Coronary artery (tissue), 2 donors: ENCODE results near the gene MB.

Experiments
- DNase-seq: peaks from one replicate; pipeline ENCODE4 v3.0.0-alpha.2; 2017; ENCODE audit warnings: low spot score
- H3K27ac ChIP-seq, 2 donors: fragments of 200-600 bp; sonication (generic); one replicate each; pipeline ENCODE4 v1.5.1; 2016 to 2019
- H3K4me3 ChIP-seq: fragments of 200-600 bp; sonication (generic); 2 replicates; pipeline ENCODE4 v1.5.1; 2016; ENCODE audit warnings: mild to moderate bottlenecking, moderate library complexity
- TF ChIP-seq, protein P1 (sequence below): fragments of 200-600 bp; sonication (generic); IDR thresholded peaks from one replicate; pipeline ENCODE4 v1.5.1; 2019; ENCODE audit warnings: antibody characterized with exemption

The MB gene

DNA sequence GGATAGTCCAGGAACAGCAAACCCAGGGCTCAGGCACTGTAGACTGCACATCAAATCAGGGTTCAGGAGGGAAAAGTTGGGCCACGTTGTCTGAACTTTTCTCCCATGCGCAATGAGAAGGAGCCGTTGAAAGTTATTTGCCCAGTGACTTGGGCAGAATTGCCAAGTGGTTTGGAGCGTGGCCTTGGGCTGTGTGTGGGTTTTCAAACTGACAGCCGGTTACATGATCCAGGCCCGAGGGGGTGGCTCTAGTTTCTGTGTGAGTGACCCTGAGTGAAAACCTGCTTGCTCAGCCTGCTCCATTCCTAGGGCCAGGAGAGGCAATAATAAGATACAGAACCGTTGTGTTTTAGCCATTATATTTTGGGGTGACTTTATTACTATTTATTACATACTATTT lies 20.3 kb downstream of the MB start:
- no peak overlapping the region for H3K27ac ChIP-seq
- DNase-seq: no peak
- TF ChIP-seq, protein P1, sequence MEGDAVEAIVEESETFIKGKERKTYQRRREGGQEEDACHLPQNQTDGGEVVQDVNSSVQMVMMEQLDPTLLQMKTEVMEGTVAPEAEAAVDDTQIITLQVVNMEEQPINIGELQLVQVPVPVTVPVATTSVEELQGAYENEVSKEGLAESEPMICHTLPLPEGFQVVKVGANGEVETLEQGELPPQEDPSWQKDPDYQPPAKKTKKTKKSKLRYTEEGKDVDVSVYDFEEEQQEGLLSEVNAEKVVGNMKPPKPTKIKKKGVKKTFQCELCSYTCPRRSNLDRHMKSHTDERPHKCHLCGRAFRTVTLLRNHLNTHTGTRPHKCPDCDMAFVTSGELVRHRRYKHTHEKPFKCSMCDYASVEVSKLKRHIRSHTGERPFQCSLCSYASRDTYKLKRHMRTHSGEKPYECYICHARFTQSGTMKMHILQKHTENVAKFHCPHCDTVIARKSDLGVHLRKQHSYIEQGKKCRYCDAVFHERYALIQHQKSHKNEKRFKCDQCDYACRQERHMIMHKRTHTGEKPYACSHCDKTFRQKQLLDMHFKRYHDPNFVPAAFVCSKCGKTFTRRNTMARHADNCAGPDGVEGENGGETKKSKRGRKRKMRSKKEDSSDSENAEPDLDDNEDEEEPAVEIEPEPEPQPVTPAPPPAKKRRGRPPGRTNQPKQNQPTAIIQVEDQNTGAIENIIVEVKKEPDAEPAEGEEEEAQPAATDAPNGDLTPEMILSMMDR: no peak
- H3K4me3 ChIP-seq: no peak overlapping the region

DNA sequence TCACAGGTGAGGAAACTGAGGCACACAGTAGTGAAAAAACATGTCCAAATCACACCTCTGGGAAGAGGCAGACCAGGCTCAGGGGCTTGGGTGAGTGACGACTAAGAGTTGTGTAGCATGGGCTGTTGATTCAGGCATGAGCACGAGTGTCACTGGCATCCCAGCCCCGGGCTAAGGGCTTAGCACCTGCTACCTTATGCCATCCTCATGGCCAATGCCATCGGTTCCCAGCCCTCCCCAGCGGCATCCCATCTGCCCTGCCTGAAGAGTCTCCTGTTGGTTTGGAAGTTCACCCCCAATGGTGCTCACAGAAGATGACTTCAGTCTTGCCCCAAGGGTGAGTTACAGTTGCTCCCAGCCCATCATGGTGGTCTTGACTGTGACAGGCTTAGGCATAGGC lies 22.4 kb downstream of the MB start:
- TF ChIP-seq, protein P1: no peak
- no peak for DNase-seq
- no peak overlapping the region for H3K27ac ChIP-seq

DNA sequence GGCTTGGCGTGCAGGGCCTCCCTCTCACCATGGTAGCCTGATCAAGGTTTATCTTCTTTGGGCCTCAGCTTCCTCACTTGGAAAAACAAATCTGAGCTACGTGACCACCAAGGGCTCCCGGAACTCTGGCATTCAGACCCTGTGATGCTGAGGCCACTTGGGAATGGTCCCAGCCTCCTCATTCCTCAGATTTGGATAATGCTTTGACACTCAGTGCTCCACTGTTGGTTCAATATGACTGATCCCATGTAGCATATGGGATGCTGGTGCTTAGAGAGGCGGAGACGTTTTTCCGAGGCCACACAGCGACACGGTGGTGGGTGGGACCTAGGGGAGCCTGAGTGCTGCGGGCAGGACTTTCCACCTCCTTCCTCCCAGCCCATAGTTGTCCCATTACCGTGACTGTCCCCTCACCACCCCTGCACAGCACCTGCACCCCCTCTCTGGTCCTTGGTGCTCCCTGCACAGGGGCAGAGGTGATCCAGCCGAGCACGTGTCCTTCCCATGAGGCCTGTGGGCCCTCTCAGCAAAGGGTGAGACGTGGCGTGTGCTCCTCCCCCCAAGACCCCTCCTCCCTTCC lies 23.1 kb downstream of the MB start:
- H3K27ac ChIP-seq: no peak overlapping the region
- DNase-seq: no peak
- TF ChIP-seq, protein P1: no peak
- no peak overlapping the region for H3K4me3 ChIP-seq

More for the DNA sequence above, 22.4 kb downstream of the MB start:
- no peak overlapping the region for H3K4me3 ChIP-seq

DNA sequence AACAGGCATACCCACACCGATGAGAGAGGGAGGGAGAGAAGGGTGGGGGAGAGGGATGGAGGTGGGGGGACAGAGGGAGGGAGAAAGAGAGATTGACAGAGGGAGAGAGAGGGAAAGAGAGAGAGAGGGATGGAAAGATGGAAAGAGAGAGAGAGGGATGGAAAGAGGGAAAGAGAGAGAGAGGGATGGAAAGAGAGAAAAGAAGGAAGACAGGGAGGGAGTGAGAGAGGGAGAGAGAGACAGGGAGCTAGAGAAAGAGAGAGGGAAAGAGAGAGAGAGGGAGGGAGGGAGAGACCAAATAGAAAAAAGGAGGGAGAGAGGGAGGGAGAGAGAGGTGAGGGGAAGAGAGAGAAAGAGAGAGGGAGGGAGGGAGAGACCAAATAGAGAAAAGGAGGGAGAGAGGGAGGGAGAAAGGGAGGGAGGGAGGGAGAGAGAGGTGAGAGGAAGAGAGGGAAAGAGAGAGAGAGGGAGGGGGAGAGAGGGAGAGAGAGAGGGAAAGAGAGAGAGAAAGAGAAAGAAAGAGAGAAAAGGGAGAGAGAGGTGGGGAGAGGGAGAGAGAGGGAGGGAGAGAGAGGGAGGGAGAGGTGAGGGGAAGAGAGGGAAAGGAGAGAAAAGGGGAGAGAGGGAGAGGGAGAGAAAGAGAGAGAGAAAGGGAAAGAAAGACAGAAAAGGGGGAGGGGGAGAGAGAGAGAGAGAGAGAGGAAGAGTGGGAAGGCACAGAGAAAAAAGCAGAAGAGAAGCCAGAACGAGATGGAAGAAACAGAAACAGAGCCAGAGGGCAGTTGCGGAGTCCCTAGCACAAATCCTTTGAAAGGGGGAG lies 23.8 kb downstream of the MB start:
- DNase-seq: no peak
- no peak overlapping the region for H3K27ac ChIP-seq
- no peak overlapping the region for H3K4me3 ChIP-seq

DNA sequence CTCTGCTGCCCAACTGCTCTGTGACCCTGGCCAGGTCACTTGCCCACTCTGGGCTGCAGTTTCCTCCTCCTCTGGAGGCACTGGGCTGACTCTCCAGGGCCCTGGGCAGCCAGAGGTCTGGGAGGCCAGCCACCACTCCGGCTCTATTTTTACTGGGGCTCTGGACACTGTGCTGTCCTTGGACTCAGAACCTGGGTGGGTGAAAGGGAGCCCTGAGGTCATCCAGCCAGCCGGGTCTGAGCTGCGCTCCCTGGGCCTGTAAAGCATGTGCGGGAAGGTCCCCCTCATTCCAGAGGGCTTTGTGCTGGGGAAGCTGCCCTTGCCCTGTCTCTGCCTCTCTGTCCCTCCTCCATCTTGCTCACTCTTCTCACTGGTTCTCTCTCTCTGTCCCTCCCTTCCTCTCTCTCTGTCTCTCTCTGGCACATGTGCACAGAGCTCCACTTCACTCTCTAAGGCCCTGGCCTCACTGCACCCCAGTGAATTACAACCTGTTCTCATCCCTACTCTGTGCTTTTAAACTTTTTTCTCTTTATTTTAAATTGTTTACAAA lies 24.6 kb downstream of the MB start:
- TF ChIP-seq, protein P1: no peak
- Histone ChIP-seq H3K4me3 (no peak overlapping the region), H3K27ac (peak overlapping the region in 1 of 2 donors; percentile 37)
- no peak for DNase-seq

More for the DNA sequence above, 23.8 kb downstream of the MB start:
- TF ChIP-seq, protein P1: no peak

DNA sequence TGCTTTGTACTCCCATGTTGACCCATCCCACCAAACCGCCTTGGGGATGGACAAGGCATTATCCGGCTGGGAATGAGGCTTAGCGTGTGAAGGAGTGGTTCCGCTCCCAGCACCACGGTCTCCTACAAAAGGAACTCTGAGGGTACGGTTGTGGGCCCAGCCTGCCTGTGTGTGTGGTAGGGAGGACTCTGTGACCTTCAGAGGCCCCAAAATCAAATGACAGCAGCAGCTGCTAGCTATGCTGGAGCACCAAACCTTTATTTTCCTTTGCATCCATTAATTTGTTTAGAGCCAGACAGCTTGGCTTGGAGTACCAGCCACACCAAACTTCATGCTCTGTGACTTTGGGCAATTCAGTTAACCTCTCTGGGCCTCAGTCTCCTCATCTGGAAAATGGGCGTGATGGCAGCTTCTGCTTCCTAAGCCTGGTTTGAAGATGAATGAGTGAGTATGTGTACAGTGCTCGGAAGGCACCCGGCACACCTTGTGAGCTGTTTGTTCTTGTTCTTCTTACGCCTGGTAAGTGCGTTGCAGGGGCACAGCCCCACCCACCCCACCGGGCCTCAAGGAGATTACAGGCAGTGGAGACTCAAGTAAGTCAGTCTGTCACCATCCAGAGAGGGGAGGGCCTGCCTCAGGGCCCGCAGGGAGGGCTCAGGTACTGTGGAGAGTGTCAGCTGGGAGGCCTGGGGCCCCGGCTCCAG lies 25.3 kb downstream of the MB start:
- TF ChIP-seq, protein P1: no peak
- no peak for DNase-seq
- peak overlapping the region in 1 of 2 donors; percentile 37 for H3K27ac ChIP-seq
- H3K4me3 ChIP-seq: no peak overlapping the region
